Stimulated activated CD8-positive, alpha-beta memory T cell treated with anti-CD3 and anti-CD28 coated beads, Interleukin-12 subunit alpha, Interleukin-12 subunit beta, amount 100 ng/mL, for 24 hours (primary cell): ENCODE results near the gene AKNA.

ENCODE experiments used
- DNase-seq: peaks from one replicate; pipeline ENCODE4 v3.0.0-alpha.2; 2020; ENCODE audit errors: extremely low read depth

Gene AKNA

GRCh38 chr9:114362394-114362793, 25.4 kb downstream of the AKNA start:
- DNase-seq, result no peak

- no peak for DNase-seq
These were observed 26.2 kb downstream of the AKNA start for GRCh38 chr9:114361542-114361941.

DNA sequence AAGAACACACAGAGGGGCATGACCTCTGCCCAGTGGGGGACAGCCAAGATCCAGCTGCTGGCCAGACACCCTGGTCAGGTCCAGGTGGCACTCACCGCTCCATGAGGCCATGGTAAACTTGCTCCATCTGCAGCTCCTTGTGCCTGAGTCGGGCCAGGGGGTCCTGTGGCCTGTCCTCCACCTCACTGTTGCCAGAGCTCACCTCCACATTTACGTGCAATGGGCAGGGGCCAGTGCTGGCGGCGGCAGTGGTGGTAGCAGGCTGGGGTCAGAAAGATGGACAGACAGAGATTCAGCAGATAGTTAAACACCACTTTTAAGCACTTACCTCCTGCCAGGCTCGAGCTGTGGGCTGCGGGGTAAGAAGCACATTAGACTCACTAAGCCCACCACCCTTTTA, 28.0 kb downstream of the AKNA start:
- DNase-seq, result no peak

- DNase-seq, result no peak
These were observed 29.9 kb downstream of the AKNA start for GRCh38 chr9:114357911-114358328.

GRCh38 chr9:114357360-114357759, 30.4 kb downstream of the AKNA start:
- DNase-seq, result no peak

DNA sequence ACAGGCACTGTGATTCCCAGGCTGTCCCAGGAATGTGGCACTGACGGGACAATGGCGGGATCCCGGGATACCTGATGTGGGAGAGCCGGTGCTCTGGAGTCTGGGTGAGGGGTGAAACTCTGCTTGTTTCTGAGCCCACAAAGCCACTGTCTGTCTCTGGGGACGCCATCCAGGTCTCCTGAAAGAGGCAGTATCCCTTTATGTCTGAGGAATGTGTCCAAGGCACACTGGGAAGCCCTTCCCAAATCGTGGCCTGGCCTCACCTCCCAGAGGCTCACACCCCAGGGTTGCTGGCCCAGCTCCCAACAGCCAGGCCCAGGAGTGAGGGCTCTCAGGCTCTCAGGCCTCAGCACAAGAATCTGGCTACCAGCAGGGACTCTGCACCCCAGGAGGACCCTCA, 31.0 kb downstream of the AKNA start:
- no peak for DNase-seq

GRCh38 chr9:114355821-114356220, 32.0 kb downstream of the AKNA start:
- no peak for DNase-seq

- DNase-seq, result no peak
These were observed 35.9 kb downstream of the AKNA start for GRCh38 chr9:114351932-114352331.

DNA sequence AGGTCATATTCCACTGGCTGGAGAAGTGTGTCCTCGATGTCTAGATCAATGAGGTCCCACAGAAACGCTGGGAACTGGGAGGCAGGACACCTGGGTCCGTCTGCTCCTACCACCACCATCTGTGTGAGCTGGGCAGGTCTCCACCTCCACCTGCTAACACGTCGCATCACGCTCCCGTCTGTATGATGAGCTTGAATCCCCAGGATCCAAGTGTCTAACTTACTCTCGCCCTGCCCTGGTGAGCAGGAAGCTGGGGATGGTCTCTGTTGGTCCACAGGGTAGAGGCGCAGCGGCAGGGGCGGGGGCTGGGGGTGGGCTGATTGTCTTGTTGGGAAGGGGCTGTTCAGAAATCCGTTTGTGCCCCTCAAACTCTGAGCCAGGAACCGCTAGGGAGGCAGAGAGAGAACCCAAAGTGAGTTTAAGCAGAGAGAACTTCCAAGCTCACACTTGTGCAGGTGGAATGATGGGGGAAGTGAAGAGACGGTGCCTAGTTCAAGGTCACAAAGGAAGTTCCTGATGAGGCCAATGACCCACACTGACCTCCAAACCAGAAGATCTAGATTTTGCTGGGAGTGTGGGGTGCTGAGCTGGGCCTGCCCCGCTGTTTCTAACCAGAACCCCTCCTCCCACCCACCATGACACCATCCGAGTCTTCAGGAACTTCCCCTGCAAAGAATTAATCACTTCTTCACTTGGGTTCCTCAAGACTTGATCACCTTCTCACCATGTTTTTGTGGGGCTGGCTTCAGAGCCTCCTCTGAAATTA, 37.0 kb downstream of the AKNA start:
- no peak for DNase-seq

GRCh38 chr9:114349713-114350480, 37.9 kb downstream of the AKNA start:
- no peak for DNase-seq

GRCh38 chr9:114348906-114349482, 38.8 kb downstream of the AKNA start:
- peak; percentile 81 for DNase-seq

GRCh38 chr9:114348261-114348905, 39.4 kb downstream of the AKNA start:
- DNase-seq, result no peak

GRCh38 chr9:114347675-114348074, 40.1 kb downstream of the AKNA start:
- no peak for DNase-seq

- DNase-seq, result no peak
These were observed 41.6 kb downstream of the AKNA start for GRCh38 chr9:114346146-114346545.

DNA sequence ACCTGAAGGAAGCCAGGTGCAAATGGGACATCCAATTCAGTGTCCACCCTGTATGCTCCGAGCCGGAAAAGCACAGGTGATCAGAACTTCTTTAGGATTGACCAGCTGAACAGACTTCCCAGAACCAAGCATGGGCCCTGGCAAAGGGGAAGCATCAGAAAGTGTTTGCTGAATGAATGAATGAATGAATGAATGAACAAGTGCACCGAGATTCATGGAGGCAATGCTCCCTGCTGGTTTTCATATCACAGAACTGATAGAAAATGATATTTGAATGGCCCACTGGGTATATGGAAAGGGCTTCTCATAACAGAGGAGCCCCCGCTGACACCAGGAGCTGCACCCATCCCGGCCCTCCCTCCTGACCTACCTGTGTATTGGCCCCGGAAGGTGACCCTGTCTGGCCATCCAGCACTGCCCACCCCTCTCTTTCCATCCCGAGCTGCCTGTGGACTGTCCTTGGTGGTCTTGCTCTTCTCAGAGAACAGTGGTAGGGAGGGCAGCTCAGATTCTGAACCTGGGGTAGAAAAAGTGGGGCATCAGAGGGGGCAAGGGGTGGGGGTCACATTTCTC, 42.2 kb downstream of the AKNA start:
- no peak for DNase-seq

- DNase-seq, result no peak
These were observed 43.1 kb downstream of the AKNA start for GRCh38 chr9:114344692-114345091.

GRCh38 chr9:114344188-114344566, 43.6 kb downstream of the AKNA start:
- DNase-seq, result no peak

- DNase-seq, result no peak
These were observed 44.2 kb downstream of the AKNA start for GRCh38 chr9:114343471-114344187.

DNA sequence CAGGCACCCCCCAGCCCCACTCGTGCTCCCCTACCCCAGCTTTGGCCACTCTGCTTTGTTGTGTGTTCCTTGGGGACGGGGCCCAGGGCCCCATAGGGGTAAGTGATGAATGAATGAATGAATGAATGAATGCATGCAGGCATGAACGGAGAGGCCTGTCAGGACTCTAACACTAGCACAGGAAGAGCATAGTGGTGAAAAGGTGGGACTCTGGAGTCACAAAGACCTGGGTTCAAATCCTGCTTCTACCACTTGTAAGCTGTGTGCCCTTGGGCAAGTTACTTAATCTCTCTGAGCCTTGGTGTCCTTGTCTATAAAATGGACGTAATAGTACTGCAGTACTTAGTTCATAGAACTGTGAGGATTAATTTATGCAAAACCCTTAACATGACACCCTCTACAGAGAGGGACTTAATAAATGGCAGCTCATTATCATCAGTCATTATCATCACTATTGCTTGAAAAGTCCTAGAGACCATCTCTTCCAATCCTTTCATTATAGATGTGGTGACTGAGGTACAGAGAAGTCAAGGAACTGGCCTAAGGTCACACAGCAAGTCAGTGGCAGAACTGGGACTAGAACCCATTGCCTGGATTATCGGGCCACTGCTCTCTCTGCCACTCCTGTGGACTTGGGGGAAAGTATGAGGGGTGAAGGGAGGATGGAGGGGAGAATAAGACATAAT, 44.9 kb downstream of the AKNA start:
- no peak for DNase-seq

DNA sequence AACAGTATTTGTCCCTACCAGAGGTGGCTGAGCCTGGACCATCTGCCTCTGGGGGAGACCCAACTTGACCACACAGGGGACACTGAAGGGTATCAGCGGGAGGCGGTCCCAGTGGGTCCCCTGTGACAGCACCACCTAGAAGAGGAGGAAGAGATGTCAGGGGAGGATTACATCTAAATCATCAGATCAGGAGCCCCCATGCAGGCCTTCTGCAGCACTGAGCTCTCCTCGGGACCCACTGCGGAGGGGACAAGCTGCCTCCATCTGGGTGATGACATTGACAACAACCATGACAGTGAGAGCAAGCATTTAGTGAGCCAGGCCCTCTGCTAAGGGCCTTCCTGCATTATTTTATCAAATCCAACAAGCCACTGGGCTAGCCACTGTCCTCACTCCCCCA, 45.8 kb downstream of the AKNA start:
- no peak for DNase-seq
